ENCODE measurements around the gene P2RY14.

The P2RY14 gene

DNA sequence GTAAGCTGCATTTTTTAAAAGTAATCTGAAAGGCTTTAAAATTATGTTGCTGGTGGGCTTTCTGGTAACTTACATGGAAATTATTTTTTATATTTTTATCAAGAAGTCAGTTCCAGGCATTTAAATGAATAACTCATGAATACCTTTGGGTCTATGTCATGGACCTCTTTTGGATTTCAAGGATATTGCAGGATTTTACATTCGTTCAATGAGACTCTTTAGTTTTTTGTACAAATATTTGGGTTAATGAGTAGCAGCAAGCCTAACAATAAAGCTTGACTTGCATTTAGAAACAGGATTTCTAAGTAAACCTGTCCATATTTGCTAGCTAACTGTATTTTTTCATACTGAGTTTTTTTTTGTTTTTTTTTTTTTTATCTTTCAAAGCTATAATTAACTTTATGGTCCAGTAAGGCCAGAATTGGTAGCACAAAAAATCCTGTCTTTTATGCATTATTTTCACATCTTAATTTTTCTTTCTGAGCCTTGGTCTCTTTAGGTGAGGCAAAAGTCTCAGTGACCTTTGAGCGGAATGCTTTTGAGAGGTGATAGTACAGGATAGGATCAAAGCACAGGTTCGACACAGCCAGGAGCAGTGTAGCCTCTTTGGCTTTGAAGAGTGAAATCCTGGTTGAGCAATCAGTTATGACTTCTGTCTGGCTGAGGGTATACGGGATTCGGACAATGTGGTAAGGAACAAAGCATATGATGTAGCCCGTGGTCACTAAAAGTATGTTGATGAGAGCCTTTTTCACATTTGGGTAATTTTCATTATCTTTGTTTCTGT lies 80.2 kb downstream of the P2RY14 start:
- Histone ChIP-seq H3K4me2 (ENCODE audit: low read length) (no peak overlapping the region), H3K9ac (ENCODE audit: low read length) (no peak overlapping the region), H2AFZ (ENCODE audit: low read depth, low read length) (no peak overlapping the region), H3K4me1 (ENCODE audit: low read length) (peaks cover 21% of the 10 kb centered on the region), H3K4me3 (ENCODE audit: low read length) (no peak overlapping the region), H3K9me3 (ENCODE audit: insufficient read depth, low read length) (no peaks in the 10 kb centered on the region), H3K79me2 (ENCODE audit: low read length) (no peaks in the 10 kb centered on the region), H3K27me3 (ENCODE audit: low read depth, low read length) (no peaks in the 10 kb centered on the region), H3K27ac (ENCODE audit: low read length) (no peak overlapping the region), H3K36me3 (replicated peaks; ENCODE audit: low read depth, low read length) (peaks cover 6% of the 10 kb centered on the region), H4K20me1 (ENCODE audit: insufficient read depth, low read length) (no peaks in the 10 kb centered on the region)
- TF ChIP-seq CTCF (IDR thresholded peaks at IDR 0.05; ENCODE audit: low read depth, low read length) (no peak), EZH2phosphoT487 (IDR thresholded peaks at IDR 0.05; ENCODE audit: low read depth) (no peak)

DNA sequence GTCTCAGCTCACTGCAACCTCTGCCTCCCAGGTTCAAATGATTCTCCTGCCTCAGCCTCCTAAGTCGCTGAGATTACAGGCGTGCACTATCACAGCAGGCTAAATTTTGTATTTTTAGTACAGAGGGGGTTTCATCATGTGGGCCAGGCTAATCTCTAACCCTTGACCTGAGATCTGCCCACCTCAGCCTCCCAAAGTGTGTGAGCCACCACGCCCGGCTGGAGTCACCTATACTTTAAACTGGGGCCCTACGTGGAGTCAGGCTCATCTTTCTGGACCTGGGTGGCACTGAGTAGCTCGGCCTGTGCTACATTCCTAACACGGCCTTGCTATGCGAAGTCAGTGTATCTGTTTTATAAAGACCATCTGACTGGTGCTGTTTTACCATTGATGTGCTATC lies 81.1 kb downstream of the P2RY14 start:
- TF ChIP-seq EZH2phosphoT487 (IDR thresholded peaks at IDR 0.05; ENCODE audit: low read depth) (no peak), CTCF (IDR thresholded peaks at IDR 0.05; ENCODE audit: low read depth, low read length) (no peak)
- no peak overlapping the region for H2AFZ ChIP-seq (ENCODE audit: low read depth, low read length)
- peaks cover 11% of the 10 kb centered on the region for H3K4me1 ChIP-seq (ENCODE audit: low read length)
- no peak overlapping the region for H3K27ac ChIP-seq (ENCODE audit: low read length)
- H3K27me3 ChIP-seq (ENCODE audit: low read depth, low read length): no peaks in the 10 kb centered on the region
- H3K36me3 ChIP-seq (replicated peaks; ENCODE audit: low read depth, low read length): peaks cover 6% of the 10 kb centered on the region
- no peak overlapping the region for H3K9ac ChIP-seq (ENCODE audit: low read length)
- no peaks in the 10 kb centered on the region for H3K9me3 ChIP-seq (ENCODE audit: insufficient read depth, low read length)
- no peak overlapping the region for H3K4me2 ChIP-seq (ENCODE audit: low read length)
- H3K79me2 ChIP-seq (ENCODE audit: low read length): no peaks in the 10 kb centered on the region
- no peaks in the 10 kb centered on the region for H4K20me1 ChIP-seq (ENCODE audit: insufficient read depth, low read length)
- H3K4me3 ChIP-seq (ENCODE audit: low read length): no peak overlapping the region

DNA sequence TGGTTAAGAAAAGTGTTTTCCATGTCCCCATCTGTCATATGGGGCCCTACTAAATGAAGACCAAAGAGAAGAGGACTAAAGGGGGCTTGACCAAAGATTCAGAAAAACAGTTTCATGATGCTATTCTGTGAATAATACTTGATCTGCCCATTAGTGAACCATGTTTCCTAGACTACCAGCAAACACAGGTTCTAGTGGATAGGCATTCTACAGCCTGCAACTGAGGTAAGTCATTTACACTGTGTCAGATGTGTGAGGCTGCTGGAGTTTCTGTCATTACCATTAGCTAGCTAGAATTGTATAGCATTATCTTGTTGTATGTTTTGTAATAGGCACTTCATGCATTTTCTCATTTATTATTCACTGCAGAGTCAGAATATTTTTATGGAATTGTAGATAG lies 81.9 kb downstream of the P2RY14 start:
- H3K79me2 ChIP-seq (ENCODE audit: low read length): no peaks in the 10 kb centered on the region
- no peaks in the 10 kb centered on the region for H4K20me1 ChIP-seq (ENCODE audit: insufficient read depth, low read length)
- no peaks in the 10 kb centered on the region for H3K9me3 ChIP-seq (ENCODE audit: insufficient read depth, low read length)
- no peak overlapping the region for H3K4me2 ChIP-seq (ENCODE audit: low read length)
- H2AFZ ChIP-seq (ENCODE audit: low read depth, low read length): no peak overlapping the region
- TF ChIP-seq EZH2phosphoT487 (IDR thresholded peaks at IDR 0.05; ENCODE audit: low read depth): no peak
- TF ChIP-seq CTCF (IDR thresholded peaks at IDR 0.05; ENCODE audit: low read depth, low read length): no peak
- no peak overlapping the region for H3K4me3 ChIP-seq (ENCODE audit: low read length)
- no peak overlapping the region for H3K9ac ChIP-seq (ENCODE audit: low read length)
- no peaks in the 10 kb centered on the region for H3K27me3 ChIP-seq (ENCODE audit: low read depth, low read length)
- no peak overlapping the region for H3K27ac ChIP-seq (ENCODE audit: low read length)
- peaks cover 9% of the 10 kb centered on the region for H3K4me1 ChIP-seq (ENCODE audit: low read length)
- peaks cover 6% of the 10 kb centered on the region for H3K36me3 ChIP-seq (replicated peaks; ENCODE audit: low read depth, low read length)

GRCh38 chr3:151195826-151196225 lies 82.5 kb downstream of the P2RY14 start:
- peaks cover 12% of the 10 kb centered on the region for H3K36me3 ChIP-seq (replicated peaks; ENCODE audit: low read depth, low read length)
- H3K79me2 ChIP-seq (ENCODE audit: low read length): no peaks in the 10 kb centered on the region
- TF ChIP-seq CTCF (IDR thresholded peaks at IDR 0.05; ENCODE audit: low read depth, low read length) (no peak), EZH2phosphoT487 (IDR thresholded peaks at IDR 0.05; ENCODE audit: low read depth) (no peak)
- no peaks in the 10 kb centered on the region for H3K9me3 ChIP-seq (ENCODE audit: insufficient read depth, low read length)
- H3K4me3 ChIP-seq (ENCODE audit: low read length): no peak overlapping the region
- no peak overlapping the region for H3K27ac ChIP-seq (ENCODE audit: low read length)
- peaks cover 15% of the 10 kb centered on the region for H3K4me1 ChIP-seq (ENCODE audit: low read length)
- no peak overlapping the region for H2AFZ ChIP-seq (ENCODE audit: low read depth, low read length)
- H3K27me3 ChIP-seq (ENCODE audit: low read depth, low read length): no peaks in the 10 kb centered on the region
- no peak overlapping the region for H3K9ac ChIP-seq (ENCODE audit: low read length)
- no peak overlapping the region for H3K4me2 ChIP-seq (ENCODE audit: low read length)
- H4K20me1 ChIP-seq (ENCODE audit: insufficient read depth, low read length): no peaks in the 10 kb centered on the region
